HG03108 (cell line): ENCODE measurements around the gene PCDHGA9.
"Not testable (repeated sequence)": the region's sequence is repeated elsewhere in the genome, so short reads cannot be mapped to it uniquely, and the experiment has no call there.

Experiments used
- ATAC-seq: cut with Tn5 transposase; IDR thresholded peaks from one replicate; pipeline ENCODE4 v1.9.1; 2021; ENCODE audit warnings: moderate library complexity; ENCODE audit not compliant: unreplicated experiment

Gene PCDHGA9

DNA sequence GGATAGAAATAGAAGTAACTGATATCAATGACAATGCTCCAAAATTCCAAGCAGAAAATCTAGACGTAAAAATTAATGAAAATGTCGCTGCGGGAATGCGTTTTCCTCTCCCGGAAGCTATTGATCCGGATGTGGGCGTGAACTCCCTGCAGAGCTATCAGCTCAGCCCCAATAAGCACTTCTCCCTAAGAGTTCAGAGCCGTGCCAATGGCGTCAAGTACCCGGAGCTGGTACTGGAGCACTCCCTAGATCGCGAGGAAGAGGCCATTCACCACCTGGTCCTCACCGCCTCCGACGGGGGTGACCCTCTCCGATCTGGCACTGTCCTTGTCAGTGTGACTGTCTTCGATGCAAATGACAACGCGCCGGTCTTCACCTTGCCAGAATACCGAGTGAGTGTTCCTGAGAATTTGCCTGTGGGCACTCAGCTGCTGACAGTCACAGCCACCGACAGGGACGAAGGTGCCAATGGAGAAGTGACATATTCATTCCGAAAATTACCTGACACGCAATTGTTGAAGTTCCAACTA is 11.0 kb downstream of the PCDHGA9 start:
- ATAC-seq = no peak

DNA sequence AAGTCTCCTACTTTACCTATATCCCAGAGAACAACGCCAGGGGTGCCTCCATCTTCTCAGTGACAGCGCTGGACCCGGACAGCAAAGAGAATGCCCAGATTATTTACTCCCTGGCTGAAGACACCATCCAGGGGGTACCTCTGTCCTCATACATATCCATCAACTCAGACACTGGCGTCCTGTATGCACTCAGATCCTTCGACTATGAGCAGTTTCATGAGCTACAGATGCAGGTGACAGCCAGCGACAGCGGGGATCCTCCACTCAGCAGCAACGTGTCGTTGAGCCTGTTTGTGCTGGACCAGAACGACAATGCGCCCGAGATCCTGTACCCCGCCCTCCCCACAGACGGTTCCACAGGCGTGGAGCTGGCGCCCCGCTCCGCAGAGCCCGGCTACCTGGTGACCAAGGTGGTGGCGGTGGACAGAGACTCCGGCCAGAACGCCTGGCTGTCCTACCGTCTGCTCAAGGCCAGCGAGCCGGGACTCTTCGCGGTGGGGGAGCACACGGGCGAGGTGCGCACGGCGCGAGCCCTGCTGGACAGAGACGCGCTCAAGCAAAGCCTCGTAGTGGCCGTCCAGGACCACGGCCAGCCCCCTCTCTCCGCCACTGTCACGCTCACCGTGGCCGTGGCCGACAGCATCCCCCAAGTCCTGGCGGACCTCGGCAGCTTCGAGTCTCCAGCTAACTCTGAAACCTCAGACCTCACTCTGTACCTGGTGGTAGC is 12.1 kb downstream of the PCDHGA9 start:
- ATAC-seq = not testable (repeated sequence)

DNA sequence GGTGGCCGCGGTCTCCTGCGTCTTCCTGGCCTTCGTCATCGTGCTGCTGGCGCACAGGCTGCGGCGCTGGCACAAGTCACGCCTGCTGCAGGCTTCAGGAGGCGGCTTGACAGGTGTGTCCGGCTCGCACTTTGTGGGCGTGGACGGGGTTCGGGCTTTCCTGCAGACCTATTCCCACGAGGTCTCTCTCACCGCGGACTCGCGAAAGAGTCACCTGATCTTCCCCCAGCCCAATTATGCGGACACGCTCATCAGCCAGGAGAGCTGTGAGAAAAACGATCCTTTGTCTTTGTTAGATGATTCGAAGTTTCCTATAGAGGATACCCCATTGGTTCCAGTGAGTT is 12.7 kb downstream of the PCDHGA9 start:
- not testable (repeated sequence) for ATAC-seq

DNA sequence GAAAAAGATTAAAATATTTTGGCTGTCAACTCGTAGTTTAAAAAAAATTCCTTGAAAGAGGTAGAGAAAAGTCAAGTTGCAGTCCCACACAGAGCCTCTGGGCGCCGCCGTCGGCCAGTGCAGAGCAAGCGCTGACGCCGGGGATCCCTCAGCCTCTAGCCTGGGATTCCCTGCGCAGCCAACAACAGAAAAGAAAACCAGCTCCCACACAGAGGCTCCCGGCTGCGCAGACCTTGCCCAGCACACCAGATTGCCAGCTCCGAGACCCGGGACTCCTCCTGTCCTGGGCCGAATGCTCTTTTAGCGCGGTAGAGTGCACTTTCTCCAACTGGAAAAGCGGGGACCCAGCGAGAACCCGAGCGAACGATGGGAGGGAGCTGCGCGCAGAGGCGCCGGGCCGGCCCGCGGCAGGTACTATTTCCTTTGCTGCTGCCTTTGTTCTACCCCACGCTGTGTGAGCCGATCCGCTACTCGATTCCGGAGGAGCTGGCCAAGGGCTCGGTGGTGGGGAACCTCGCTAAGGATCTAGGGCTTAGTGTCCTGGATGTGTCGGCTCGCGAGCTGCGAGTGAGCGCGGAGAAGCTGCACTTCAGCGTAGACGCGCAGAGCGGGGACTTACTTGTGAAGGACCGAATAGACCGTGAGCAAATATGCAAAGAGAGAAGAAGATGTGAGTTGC is 15.1 kb downstream of the PCDHGA9 start, which contains the start of gene PCDHGB7:
Gene PCDHGB7, plus strand, starts transcription at position 184 of the 679 bp plus-strand sequence. Its CDS starts 183 bp downstream, at position 367.
- peak; percentile 75 for ATAC-seq

DNA sequence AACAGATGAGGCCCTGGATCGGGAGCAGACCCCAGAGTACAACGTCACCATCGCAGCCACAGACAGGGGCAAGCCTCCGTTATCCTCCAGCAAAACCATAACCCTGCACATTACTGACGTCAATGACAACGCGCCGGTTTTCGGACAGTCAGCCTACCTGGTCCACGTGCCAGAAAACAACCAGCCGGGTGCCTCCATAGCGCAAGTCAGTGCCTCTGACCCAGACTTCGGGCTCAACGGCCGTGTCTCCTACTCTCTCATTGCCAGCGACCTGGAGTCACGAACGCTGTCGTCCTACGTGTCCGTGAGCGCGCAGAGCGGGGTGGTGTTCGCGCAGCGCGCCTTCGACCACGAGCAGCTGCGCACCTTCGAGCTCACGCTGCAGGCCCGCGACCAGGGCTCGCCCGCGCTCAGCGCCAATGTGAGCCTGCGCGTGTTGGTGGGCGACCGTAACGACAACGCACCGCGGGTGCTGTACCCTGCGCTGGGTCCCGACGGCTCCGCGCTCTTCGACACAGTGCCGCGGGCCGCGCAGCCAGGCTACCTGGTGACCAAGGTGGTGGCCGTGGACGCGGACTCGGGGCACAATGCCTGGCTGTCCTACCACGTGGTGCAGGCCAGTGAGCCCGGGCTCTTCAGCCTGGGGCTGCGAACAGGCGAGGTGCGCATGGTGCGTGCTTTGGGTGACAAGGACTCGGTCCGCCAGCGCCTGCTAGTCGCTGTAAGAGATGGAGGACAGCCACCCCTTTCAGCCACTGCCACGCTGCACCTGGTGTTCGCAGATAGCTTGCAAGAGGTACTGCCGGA is 16.7 kb downstream of the PCDHGA9 start:
- ATAC-seq = no peak

DNA sequence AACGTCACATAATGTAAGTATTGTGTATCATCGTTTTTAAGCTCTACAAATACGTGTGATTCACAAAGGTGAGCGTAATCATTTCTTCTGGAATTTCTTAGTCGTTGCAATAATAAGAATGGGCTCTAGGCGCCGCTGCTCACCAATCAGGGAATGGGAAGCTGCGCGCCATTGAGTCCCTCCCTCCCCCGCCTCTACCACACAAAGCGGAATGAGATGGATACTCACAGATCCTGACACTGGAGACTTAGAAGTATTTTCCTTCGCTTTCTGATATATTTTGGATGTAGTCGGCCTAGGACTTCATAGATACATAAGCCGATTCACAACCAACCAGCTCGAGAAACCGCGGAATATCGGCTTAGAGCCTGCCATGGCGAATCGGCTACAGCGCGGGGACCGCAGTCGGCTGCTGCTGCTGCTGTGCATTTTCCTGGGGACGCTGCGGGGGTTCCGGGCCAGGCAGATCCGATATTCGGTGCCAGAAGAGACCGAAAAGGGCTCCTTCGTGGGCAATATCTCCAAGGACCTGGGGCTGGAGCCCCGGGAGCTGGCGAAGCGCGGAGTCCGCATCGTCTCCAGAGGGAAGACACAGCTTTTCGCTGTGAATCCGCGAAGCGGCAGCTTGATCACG is 18.4 kb downstream of the PCDHGA9 start, which contains the start of gene PCDHGA11:
Gene PCDHGA11, plus strand, starts transcription at position 197 of the 634 bp plus-strand sequence. Its CDS starts 177 bp downstream, at position 374.
- ATAC-seq = peak; percentile 55

DNA sequence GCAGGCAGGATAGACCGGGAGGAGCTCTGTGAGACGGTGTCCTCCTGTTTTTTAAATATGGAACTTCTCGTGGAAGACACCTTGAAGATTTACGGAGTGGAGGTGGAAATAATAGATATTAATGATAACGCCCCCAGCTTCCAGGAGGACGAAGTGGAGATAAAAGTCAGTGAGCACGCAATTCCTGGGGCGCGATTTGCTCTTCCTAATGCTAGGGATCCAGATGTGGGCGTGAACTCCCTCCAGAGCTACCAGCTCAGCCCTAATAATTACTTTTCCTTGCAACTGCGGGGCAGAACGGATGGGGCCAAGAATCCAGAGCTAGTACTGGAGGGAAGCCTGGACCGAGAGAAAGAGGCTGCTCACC is 18.9 kb downstream of the PCDHGA9 start:
- ATAC-seq = no peak

DNA sequence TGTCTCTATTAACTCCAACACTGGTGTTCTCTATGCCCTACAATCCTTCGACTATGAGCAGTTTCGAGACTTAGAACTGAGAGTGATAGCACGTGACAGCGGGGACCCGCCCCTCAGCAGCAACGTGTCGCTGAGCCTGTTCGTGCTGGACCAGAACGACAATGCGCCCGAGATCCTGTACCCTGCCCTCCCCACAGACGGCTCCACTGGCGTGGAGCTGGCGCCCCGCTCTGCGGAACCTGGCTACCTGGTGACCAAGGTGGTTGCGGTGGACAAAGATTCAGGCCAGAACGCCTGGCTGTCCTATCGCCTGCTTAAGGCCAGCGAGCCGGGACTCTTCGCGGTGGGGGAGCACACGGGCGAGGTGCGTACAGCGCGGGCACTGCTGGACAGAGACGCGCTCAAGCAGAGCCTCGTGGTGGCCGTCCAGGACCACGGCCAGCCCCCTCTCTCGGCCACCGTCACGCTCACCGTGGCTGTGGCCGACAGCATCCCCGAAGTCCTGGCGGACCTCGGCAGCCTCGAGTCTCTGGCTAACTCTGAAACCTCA is 20.2 kb downstream of the PCDHGA9 start:
- ATAC-seq = no peak

DNA sequence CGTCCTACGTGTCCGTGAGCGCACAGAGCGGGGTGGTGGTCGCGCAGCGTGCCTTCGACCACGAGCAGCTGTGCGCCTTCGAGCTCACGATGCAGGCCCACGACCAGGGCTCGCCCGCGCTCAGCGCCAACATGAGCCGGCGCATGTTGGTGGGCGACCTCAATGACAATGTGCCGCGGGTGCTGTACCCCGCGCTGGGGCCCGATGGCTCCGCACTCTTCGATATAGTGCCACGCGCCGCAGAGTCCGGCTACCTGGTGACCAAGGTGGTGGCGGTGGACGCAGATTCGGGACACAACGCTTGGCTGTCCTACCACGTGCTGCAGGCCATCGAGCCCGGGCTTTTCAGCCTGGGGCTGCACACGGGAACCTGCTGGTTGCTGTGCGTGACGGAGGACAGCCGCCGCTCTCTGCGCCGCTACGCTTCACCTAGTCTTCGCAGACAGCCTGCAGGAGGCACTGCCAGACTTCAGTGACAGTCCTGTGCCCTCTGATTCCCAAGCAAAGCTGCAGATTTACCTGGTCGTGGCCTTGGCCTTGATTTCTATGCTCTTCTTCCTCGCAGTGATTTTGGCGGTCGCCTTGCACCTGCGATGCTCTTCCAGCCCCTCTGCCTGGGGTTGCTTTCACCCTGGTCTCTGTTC is 25.3 kb downstream of the PCDHGA9 start:
- ATAC-seq = no peak

DNA sequence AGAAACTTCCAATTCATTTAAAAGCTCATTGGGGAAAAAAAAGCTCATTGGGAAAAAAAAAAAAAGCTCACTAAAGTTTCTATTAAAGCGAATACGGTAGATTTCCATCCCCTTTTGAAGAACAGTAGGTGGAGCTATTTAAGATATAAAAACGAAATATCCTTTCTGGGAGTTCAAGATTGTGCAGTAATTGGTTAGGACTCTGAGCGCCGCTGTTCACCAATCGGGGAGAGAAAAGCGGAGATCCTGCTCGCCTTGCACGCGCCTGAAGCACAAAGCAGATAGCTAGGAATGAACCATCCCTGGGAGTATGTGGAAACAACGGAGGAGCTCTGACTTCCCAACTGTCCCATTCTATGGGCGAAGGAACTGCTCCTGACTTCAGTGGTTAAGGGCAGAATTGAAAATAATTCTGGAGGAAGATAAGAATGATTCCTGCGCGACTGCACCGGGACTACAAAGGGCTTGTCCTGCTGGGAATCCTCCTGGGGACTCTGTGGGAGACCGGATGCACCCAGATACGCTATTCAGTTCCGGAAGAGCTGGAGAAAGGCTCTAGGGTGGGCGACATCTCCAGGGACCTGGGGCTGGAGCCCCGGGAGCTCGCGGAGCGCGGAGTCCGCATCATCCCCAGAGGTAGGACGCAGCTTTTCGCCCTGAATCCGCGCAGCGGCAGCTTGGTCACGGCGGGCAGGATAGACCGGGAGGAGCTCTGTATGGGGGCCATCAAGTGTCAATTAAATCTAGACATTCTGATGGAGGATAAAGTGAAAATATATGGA is 27.9 kb downstream of the PCDHGA9 start, which contains the start of gene PCDHGA12:
Gene PCDHGA12, plus strand, starts transcription at position 176 of the 782 bp plus-strand sequence. Its CDS starts 253 bp downstream, at position 429.
- ATAC-seq = peak; percentile 78

DNA sequence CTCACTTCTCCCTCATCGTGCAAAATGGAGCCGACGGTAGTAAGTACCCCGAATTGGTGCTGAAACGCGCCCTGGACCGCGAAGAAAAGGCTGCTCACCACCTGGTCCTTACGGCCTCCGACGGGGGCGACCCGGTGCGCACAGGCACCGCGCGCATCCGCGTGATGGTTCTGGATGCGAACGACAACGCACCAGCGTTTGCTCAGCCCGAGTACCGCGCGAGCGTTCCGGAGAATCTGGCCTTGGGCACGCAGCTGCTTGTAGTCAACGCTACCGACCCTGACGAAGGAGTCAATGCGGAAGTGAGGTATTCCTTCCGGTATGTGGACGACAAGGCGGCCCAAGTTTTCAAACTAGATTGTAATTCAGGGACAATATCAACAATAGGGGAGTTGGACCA is 28.7 kb downstream of the PCDHGA9 start:
- no peak for ATAC-seq

DNA sequence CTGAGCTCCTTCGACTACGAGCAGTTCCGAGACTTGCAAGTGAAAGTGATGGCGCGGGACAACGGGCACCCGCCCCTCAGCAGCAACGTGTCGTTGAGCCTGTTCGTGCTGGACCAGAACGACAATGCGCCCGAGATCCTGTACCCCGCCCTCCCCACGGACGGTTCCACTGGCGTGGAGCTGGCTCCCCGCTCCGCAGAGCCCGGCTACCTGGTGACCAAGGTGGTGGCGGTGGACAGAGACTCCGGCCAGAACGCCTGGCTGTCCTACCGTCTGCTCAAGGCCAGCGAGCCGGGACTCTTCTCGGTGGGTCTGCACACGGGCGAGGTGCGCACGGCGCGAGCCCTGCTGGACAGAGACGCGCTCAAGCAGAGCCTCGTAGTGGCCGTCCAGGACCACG is 29.7 kb downstream of the PCDHGA9 start:
- not testable (repeated sequence) for ATAC-seq

DNA sequence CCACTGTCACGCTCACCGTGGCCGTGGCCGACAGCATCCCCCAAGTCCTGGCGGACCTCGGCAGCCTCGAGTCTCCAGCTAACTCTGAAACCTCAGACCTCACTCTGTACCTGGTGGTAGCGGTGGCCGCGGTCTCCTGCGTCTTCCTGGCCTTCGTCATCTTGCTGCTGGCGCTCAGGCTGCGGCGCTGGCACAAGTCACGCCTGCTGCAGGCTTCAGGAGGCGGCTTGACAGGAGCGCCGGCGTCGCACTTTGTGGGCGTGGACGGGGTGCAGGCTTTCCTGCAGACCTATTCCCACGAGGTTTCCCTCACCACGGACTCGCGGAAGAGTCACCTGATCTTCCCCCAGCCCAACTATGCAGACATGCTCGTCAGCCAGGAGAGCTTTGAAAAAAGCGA is 30.1 kb downstream of the PCDHGA9 start:
- not testable (repeated sequence) for ATAC-seq

DNA sequence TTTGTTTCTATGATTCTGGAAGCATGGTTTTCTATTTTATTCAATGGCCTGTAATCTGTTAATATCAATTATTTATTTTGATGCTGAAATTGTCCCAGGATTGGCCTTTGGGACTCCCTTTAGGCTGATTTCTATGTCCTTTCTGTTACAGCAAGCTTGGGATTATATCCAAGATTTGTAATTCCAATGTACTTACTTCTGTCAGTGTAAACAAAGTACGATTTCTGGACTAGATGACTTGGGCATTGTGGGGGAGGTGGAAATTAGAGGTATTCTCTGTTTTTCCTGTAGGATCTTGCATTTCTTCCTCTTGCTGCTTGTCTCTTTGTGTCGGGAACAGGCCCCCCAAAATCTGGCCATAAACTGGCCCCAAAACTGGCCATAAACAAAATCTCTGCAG is 31.4 kb downstream of the PCDHGA9 start:
- ATAC-seq = no peak

DNA sequence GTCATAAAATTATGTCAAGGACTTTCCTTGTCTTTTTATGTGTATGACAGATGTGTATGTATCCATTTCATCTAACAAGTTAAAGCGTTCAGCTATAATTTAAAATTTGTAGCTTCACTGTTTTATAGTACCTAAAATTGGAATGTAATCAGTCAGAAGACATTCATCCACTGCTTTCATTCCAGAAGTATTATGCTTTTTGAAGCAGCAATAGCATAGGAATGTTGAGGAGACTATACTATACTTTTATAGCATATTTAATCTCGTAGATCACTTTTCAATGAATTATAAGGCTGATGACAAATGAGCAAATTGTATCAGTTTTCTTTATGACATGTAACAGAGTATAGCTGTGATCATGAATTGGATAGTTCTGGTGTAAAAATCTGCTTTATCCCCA is 34.6 kb downstream of the PCDHGA9 start:
- ATAC-seq = no peak

DNA sequence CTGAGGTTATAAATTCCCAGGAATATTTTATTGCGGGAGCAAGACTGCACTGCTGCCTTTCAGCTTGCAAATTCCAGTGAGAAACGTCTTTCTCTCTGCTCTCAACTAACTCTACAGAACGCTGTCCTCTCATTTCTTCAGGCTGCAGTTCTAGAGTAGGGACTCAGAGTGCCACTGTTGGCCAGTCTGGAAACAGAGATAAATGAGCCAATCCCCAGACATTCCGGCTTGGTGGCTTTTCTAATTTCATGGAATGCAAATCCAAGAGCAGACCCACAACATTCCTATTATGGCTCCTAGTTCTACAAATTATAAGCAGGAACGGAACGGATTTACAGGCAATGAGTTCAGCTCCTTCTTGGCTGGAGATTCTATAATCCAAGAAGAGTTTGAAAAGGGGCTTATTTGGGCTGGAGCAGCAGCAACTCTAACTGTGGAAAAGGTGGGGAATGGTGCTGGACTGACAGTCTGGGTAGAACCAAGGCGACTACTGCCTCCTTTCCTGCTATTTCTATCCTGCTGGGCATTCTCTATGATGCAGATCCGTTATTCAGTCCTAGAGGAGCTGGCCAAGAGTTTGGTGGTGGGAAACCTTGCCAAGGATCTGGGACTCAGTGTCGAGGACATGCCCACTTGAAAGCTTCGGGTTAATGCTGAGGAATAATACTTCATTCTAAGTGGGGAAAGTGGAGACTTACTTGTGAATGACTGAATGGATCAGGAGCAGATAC is 37.0 kb downstream of the PCDHGA9 start:
- no peak for ATAC-seq

DNA sequence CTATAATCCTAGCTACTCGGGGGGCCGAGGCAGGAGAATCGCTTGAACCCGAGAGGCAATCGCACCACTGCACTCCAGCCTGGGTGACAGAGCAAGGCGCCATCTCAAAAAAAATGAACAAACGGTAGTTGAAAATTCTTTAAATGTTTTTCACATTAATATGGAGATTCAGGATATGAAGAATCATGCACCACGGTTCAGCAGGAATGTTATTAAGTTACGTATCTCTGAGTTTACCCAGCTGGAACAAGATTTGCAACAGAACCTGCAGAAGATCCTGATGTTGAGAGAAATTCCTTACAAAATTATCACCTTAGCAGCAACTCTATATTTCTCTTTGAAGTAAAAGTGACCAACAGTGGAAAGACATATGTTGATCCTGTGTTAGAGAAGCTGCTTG is 37.8 kb downstream of the PCDHGA9 start:
- no peak for ATAC-seq

DNA sequence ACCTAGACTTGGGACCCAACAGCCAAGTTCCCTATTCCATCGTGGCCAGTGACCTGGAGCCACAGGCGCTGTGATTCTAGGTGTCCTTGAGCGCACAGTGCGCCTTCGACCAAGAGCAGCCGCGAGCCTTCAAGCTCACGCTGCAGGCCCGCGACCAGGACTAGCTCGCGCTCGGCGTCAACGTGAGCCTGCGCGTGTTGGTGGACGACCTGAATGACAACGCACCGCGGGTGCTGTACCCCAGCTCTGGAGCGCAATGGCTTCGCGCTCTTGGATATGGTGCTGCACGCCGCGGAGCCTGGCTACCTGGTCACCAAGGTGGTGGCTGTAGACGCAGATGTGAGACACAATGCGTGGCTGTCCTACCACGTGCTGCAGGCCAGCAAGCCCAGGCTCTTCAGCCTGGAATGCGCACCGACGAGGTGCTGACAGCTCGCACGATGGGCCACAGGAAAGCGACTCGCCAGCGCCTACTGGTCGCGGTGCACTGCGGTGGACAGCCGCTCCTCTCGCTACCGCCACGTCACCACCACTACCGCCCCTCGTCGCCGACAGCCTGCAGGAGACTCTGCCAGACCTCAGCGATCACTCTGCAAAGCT is 39.1 kb downstream of the PCDHGA9 start:
- ATAC-seq = no peak
